Bone marrow (tissue), 2 donors: ENCODE measurements around the gene FIGNL1.
A peak's percentile ranks its signal among the peaks of the same experiment; 100 is the strongest.

Experiments used
- DNase-seq, 2 donors: peaks; one replicate each; lab custom pipeline; 2025; lab: John Stamatoyannopoulos, UW

Gene FIGNL1

GRCh38 chr7:50427518-50427917 lies 22.6 kb downstream of the FIGNL1 start:
- no peak for DNase-seq

- no peak for DNase-seq
Measured at GRCh38 chr7:50426280-50427045, 23.7 kb downstream of the FIGNL1 start.

- no peak for DNase-seq
Measured at GRCh38 chr7:50425318-50425717, 24.8 kb downstream of the FIGNL1 start.

GRCh38 chr7:50423860-50424259 lies 26.3 kb downstream of the FIGNL1 start:
- DNase-seq = no peak

GRCh38 chr7:50422858-50423257 lies 27.3 kb downstream of the FIGNL1 start:
- no peak for DNase-seq

GRCh38 chr7:50421043-50421442 lies 29.1 kb downstream of the FIGNL1 start:
- no peak for DNase-seq

- DNase-seq = no peak
Measured at GRCh38 chr7:50418526-50419290, 31.4 kb downstream of the FIGNL1 start.

GRCh38 chr7:50418086-50418515 lies 32.0 kb downstream of the FIGNL1 start:
- DNase-seq = peak; percentile 27 to 70

- peak in 1 of 2 donors; percentile 62 for DNase-seq
Measured at GRCh38 chr7:50416527-50417182, 33.5 kb downstream of the FIGNL1 start.

- DNase-seq = no peak
Measured at GRCh38 chr7:50415844-50416364, 34.2 kb downstream of the FIGNL1 start.

- DNase-seq = no peak
Measured at GRCh38 chr7:50413561-50413960, 36.6 kb downstream of the FIGNL1 start.

- no peak for DNase-seq
Measured at GRCh38 chr7:50412973-50413372, 37.2 kb downstream of the FIGNL1 start.

- DNase-seq = no peak
Measured at GRCh38 chr7:50411332-50411731, 38.8 kb downstream of the FIGNL1 start.

- peak; percentile 15 to 61 for DNase-seq
Measured at GRCh38 chr7:50409856-50410745, 40.0 kb downstream of the FIGNL1 start.

- DNase-seq = no peak
Measured at GRCh38 chr7:50406935-50407334, 43.2 kb downstream of the FIGNL1 start.

GRCh38 chr7:50405221-50405620 lies 44.9 kb downstream of the FIGNL1 start:
- DNase-seq = no peak

GRCh38 chr7:50404392-50404791 lies 45.8 kb downstream of the FIGNL1 start:
- DNase-seq = no peak

GRCh38 chr7:50400114-50400513 lies 50.0 kb downstream of the FIGNL1 start:
- DNase-seq = no peak

- no peak for DNase-seq
Measured at GRCh38 chr7:50399635-50400034, 50.5 kb downstream of the FIGNL1 start.

- DNase-seq = no peak
Measured at GRCh38 chr7:50399206-50399605, 50.9 kb downstream of the FIGNL1 start.

- DNase-seq = no peak
Measured at GRCh38 chr7:50397971-50398324, 52.2 kb downstream of the FIGNL1 start.
